Tibial artery (tissue), 4 donors: ENCODE data around the gene ZNF547.

Source experiments
- DNase-seq, 2 donors: peaks; one replicate each; pipeline ENCODE4 v3.0.0-alpha.2; 2019
- H3K27ac ChIP-seq, 2 donors: fragments of 200-600 bp; sonication (generic) in 1 of 2; 1 replicate in 1 of 2; 2 replicates in 1 of 2; pipeline ENCODE4 v1.5.1; 2018 to 2019; ENCODE audit warnings: mild to moderate bottlenecking in 1 of 2
- H3K27me3 ChIP-seq, 2 donors: fragments of 200-600 bp; sonication (generic) in 1 of 2; one replicate each; pipeline versions ENCODE4 v1.5.1 to v1.6.0; 2016 to 2019
- H3K36me3 ChIP-seq, 3 donors: fragments of 200-600 bp; sonication (generic) in 2 of 3; one replicate each; pipeline ENCODE4 v1.5.1; 2016 to 2019; ENCODE audit warnings: mild to moderate bottlenecking in 2 of 3
- H3K4me1 ChIP-seq, 4 donors: fragments of 200-600 bp; sonication (generic) in 2 of 4; 1 replicate in 3 of 4; 2 replicates in 1 of 4; pipeline ENCODE4 v1.5.1; 2016 to 2019
- H3K4me3 ChIP-seq, 2 donors: fragments of 200-600 bp; sonication (generic) in 1 of 2; 1 replicate in 1 of 2; 2 replicates in 1 of 2; pipeline ENCODE4 v1.5.1; 2018 to 2019; ENCODE audit warnings: mild to moderate bottlenecking in 2 of 2
- H3K9me3 ChIP-seq, 3 donors: fragments of 200-600 bp; sonication (generic) in 1 of 3; one replicate each; pipeline ENCODE4 v1.5.1; 2016 to 2019
- CTCF ChIP-seq, 2 experiments: fragments of 200-600 bp in 1 of 2; fragments of 450-650 bp in 1 of 2; IDR thresholded peaks; one replicate each; pipeline ENCODE4 v1.5.1; 2017 to 2019; ENCODE audit warnings: antibody characterized with exemption in 2 of 2, mild to moderate bottlenecking in 1 of 2, moderate library complexity in 1 of 2
- intact Hi-C: fragments of 100-400 bp; cut with DNase I; formaldehyde crosslinking; loops from one replicate; pipeline ENCODE4 v1.15.0; 2023; ENCODE audit warnings: low total_unique reads

ZNF547 gene

GRCh38 chr19:57382806-57383488, 19.6 kb downstream of the ZNF547 start:
- no peak for DNase-seq
- no peak for TF ChIP-seq CTCF (IDR thresholded peaks at IDR 0.05)
- no peaks in the 10 kb centered on the region for H3K4me1 ChIP-seq
- H3K27ac ChIP-seq, result no peak overlapping the region
- peaks cover 0 to 35% (median 15%) of the 10 kb centered on the region in 3 donors for H3K9me3 ChIP-seq
- intact Hi-C loops, result no loop called here
- H3K27me3 ChIP-seq, result no peaks in the 10 kb centered on the region
- H3K4me3 ChIP-seq, result no peak overlapping the region
- H3K36me3 ChIP-seq, result peaks cover 8 to 22% (median 13%) of the 10 kb centered on the region in 3 donors

GRCh38 chr19:57389194-57389729, 25.9 kb downstream of the ZNF547 start:
- no peak for TF ChIP-seq CTCF (IDR thresholded peaks at IDR 0.05)
- H3K27ac ChIP-seq, result peak overlapping the region; percentile 96 to 97
- peaks cover 0 to 18% (median 8%) of the 10 kb centered on the region in 4 donors for H3K4me1 ChIP-seq
- peak overlapping the region; percentile 90 to 96 for H3K4me3 ChIP-seq
- peaks cover 0 to 14% (median 7%) of the 10 kb centered on the region in 3 donors for H3K9me3 ChIP-seq
- intact Hi-C loops, result no loop called here
- DNase-seq, result no peak
- H3K36me3 ChIP-seq, result peaks cover 19 to 24% (median 22%) of the 10 kb centered on the region in 3 donors
- H3K27me3 ChIP-seq, result no peaks in the 10 kb centered on the region

- peak; percentile 98 for DNase-seq
- H3K9me3 ChIP-seq, result peaks cover 0 to 20% (median 13%) of the 10 kb centered on the region in 3 donors
- peaks cover 0 to 18% (median 8%) of the 10 kb centered on the region in 4 donors for H3K4me1 ChIP-seq
- H3K27ac ChIP-seq, result peak within 1 kb of the TSS; percentile 96 to 97
- intact Hi-C loops, result no loop called here
- peak within 1 kb of the TSS; percentile 90 to 96 for H3K4me3 ChIP-seq
- no peaks in the 10 kb centered on the region for H3K27me3 ChIP-seq
- peaks cover 24 to 31% (median 28%) of the 10 kb centered on the region in 3 donors for H3K36me3 ChIP-seq
- TF ChIP-seq CTCF (IDR thresholded peaks at IDR 0.05), result peak; percentile 29 to 50
Observed at GRCh38 chr19:57389730-57390598, 26.6 kb downstream of the ZNF547 start, which contains the start of gene ZNF548. Gene ZNF548, plus strand, starts transcription at chr19:57389854. Its CDS starts 246 bp downstream, at chr19:57390100.

GRCh38 chr19:57395710-57396109, 32.4 kb downstream of the ZNF547 start:
- Histone ChIP-seq H3K4me3 (no peak overlapping the region), H3K27me3 (no peaks in the 10 kb centered on the region), H3K4me1 (peaks cover 0 to 7% (median 3%) of the 10 kb centered on the region in 4 donors), H3K9me3 (peaks cover 11 to 76% (median 64%) of the 10 kb centered on the region in 3 donors), H3K36me3 (peaks cover 80 to 89% (median 85%) of the 10 kb centered on the region in 3 donors), H3K27ac (no peak overlapping the region)
- no peak for DNase-seq
- intact Hi-C loops, result no loop called here
- TF ChIP-seq CTCF (IDR thresholded peaks at IDR 0.05), result no peak

GRCh38 chr19:57398868-57399267, 35.5 kb downstream of the ZNF547 start:
- DNase-seq, result no peak
- Histone ChIP-seq H3K36me3 (peaks cover 72 to 99% (median 91%) of the 10 kb centered on the region in 3 donors), H3K9me3 (peaks cover 11 to 98% (median 85%) of the 10 kb centered on the region in 3 donors), H3K27ac (no peak overlapping the region), H3K4me1 (no peaks in the 10 kb centered on the region), H3K27me3 (no peaks in the 10 kb centered on the region), H3K4me3 (no peak overlapping the region)
- TF ChIP-seq CTCF (IDR thresholded peaks at IDR 0.05), result no peak
- intact Hi-C loops, result no loop called here
